Upper lobe of right lung (tissue), 1 donor: ENCODE results near the gene KLK10. TPM values are rescaled to one million over a fixed set of nuclear protein-coding genes. Genes with fewer than 3 reads are reported as not detected.

ENCODE experiments used
- ATAC-seq: fragments of 200-7000 bp; cut with Tn5 transposase; one replicate; pipeline ENCODE4 v1.9.1; 2020; ENCODE audit warnings: mild to moderate bottlenecking, moderate library complexity
- DNase-seq: peaks from one replicate; pipeline ENCODE4 v3.0.0-alpha.2; 2020
- H3K27ac ChIP-seq: fragments of 200-600 bp; one replicate; pipeline ENCODE4 v1.8.0; 2022
- H3K27me3 ChIP-seq: fragments of 200-600 bp; one replicate; pipeline ENCODE4 v1.8.0; 2022; ENCODE audit warnings: mild to moderate bottlenecking
- H3K36me3 ChIP-seq: fragments of 200-600 bp; one replicate; pipeline ENCODE4 v1.8.0; 2022
- H3K4me1 ChIP-seq: fragments of 200-600 bp; one replicate; pipeline ENCODE4 v1.8.0; 2022
- H3K4me3 ChIP-seq: fragments of 200-600 bp; one replicate; pipeline ENCODE4 v1.8.0; 2022; ENCODE audit warnings: mild to moderate bottlenecking
- H3K9me3 ChIP-seq: fragments of 200-600 bp; one replicate; pipeline ENCODE4 v1.8.0; 2022
- CTCF ChIP-seq: fragments of 200-600 bp; IDR thresholded peaks from one replicate; pipeline ENCODE4 v1.8.0; 2022; ENCODE audit warnings: antibody characterized with exemption
- intact Hi-C: fragments of 100-400 bp; cut with DNase I; formaldehyde crosslinking; loops from one replicate; pipeline ENCODE4 v1.11.0; 2022
- total RNA-seq: library from RNA; stranded (reverse); fragmentation: NEBNext Ultra II Directional; extraction: Animal tissue kit (Norgen Biotek cat#: 25700); gene quantifications from one replicate; pipeline ENCODE4 v1.2.1, GENCODE V29; 2021
- donor health status: DM: no; HTN: yes; CAD: no; lungs with severe emphysema.

The KLK10 gene
- total RNA-seq, 1 donor from 2014 or later: 4.7 TPM

DNA sequence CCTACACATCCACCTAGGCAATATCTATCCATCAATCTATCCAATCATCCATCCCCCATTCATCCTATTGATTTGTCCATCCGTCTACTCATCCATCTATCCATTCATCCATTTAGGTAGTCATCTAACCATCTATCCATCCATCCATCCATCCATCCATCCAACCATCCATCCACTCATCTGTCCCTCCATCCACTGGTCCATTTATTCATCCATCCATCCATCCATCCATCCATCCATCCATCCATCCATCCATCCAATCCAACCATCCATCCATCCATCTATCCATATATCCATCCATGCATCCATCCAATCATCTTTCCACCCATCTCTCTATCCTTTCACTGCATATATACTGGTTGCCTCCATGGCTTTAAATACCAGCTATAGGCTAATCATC, 41.5 kb upstream of the KLK10 start:
- no peak overlapping the region for H3K27ac ChIP-seq
- ATAC-seq (no peak), DNase-seq (no peak)
- peaks cover 43% of the 10 kb centered on the region for H3K27me3 ChIP-seq
- H3K4me1 ChIP-seq: no peaks in the 10 kb centered on the region
- H3K9me3 ChIP-seq: no peaks in the 10 kb centered on the region
- intact Hi-C loops: no loop called here
- TF ChIP-seq CTCF: no peak
- no peaks in the 10 kb centered on the region for H3K36me3 ChIP-seq
- H3K4me3 ChIP-seq: no peak overlapping the region

DNA sequence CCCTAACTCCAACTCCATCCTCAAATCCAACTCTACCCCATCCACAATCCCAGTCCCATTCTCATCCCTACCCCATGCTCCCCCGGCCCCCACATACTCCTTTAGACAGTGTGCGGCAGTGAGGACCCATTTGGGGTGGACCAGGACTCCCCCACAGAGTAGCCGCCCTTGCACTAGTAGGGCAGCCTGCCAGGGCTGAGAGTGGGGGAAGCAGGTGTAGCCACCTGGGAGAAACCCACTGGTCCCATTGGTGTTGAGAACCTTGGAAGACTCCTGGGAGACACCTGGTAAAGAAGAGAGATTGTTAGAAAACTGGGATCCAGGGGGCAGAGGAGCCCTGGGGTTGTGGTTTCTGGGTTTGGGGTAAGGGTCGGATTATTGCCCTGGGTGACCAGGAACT, 40.8 kb upstream of the KLK10 start:
- no peaks in the 10 kb centered on the region for H3K9me3 ChIP-seq
- no peak overlapping the region for H3K27ac ChIP-seq
- no peak overlapping the region for H3K4me3 ChIP-seq
- intact Hi-C loops: no loop called here
- no peaks in the 10 kb centered on the region for H3K4me1 ChIP-seq
- H3K36me3 ChIP-seq: no peaks in the 10 kb centered on the region
- DNase-seq: no peak
- H3K27me3 ChIP-seq: peaks cover 36% of the 10 kb centered on the region
- ATAC-seq: no peak
- no peak for TF ChIP-seq CTCF

GRCh38 chr19:51059715-51060114, 40.2 kb upstream of the KLK10 start:
- no peaks in the 10 kb centered on the region for H3K4me1 ChIP-seq
- H3K4me3 ChIP-seq: no peak overlapping the region
- H3K27ac ChIP-seq: no peak overlapping the region
- peaks cover 30% of the 10 kb centered on the region for H3K27me3 ChIP-seq
- no peak for TF ChIP-seq CTCF
- intact Hi-C loops: no loop called here
- no peaks in the 10 kb centered on the region for H3K9me3 ChIP-seq
- no peaks in the 10 kb centered on the region for H3K36me3 ChIP-seq
- DNase-seq (no peak), ATAC-seq (no peak)

- ATAC-seq (no peak), DNase-seq (no peak)
- H3K36me3 ChIP-seq: no peaks in the 10 kb centered on the region
- peaks cover 19% of the 10 kb centered on the region for H3K27me3 ChIP-seq
- no peak for TF ChIP-seq CTCF
- H3K4me3 ChIP-seq: no peak overlapping the region
- no peak overlapping the region for H3K27ac ChIP-seq
- H3K9me3 ChIP-seq: no peaks in the 10 kb centered on the region
- intact Hi-C loops: no loop called here
- no peaks in the 10 kb centered on the region for H3K4me1 ChIP-seq
These were observed 36.4 kb upstream of the KLK10 start for GRCh38 chr19:51055866-51056265.

DNA sequence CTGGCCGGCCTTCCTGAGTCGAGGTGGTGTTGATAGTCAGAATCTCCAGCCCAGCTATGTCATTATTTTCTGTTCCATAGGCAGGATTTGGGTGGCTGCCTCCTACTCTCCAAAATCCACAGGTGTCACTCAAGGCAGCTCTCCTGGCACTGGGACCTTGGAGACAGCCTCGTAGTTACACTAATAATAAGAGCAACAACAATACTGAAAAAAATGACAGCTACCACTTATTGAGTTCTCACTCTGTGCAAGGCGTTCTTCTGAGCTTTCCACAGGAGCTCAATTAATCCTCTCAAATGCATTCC, 27.5 kb upstream of the KLK10 start:
- no peaks in the 10 kb centered on the region for H3K9me3 ChIP-seq
- intact Hi-C loops: no loop called here
- H3K27ac ChIP-seq: no peak overlapping the region
- no peak overlapping the region for H3K4me3 ChIP-seq
- no peak for ATAC-seq
- H3K27me3 ChIP-seq: peaks cover 11% of the 10 kb centered on the region
- no peaks in the 10 kb centered on the region for H3K4me1 ChIP-seq
- TF ChIP-seq CTCF: no peak
- no peaks in the 10 kb centered on the region for H3K36me3 ChIP-seq
- no peak for DNase-seq

- intact Hi-C loops: no loop called here
- peaks cover 11% of the 10 kb centered on the region for H3K27me3 ChIP-seq
These were observed 24.8 kb upstream of the KLK10 start for GRCh38 chr19:51044327-51044726.

More at GRCh38 chr19:51044327-51044726, 24.8 kb upstream of the KLK10 start:
- Histone ChIP-seq H3K36me3 (no peaks in the 10 kb centered on the region), H3K4me3 (no peak overlapping the region), H3K9me3 (no peaks in the 10 kb centered on the region), H3K27ac (no peak overlapping the region), H3K4me1 (no peaks in the 10 kb centered on the region)
- ATAC-seq (no peak), DNase-seq (no peak)
- no peak for TF ChIP-seq CTCF
